ENCODE data around the gene PRRC2B. TPM values are rescaled to one million over a fixed set of nuclear protein-coding genes. Genes with fewer than 3 reads are reported as not detected.

PRRC2B gene
- total and polyA plus RNA-seq, 8 donors: 159 to 233 (median 187) TPM

- ATAC-seq (peak; percentile 98), DNase-seq (peak; percentile 79 to 93 (median 88))
- Histone ChIP-seq H3K4me3 (peak within 1 kb of the TSS; percentile 93 to 94), H3K27me3 (no peaks in the 10 kb centered on the region), H3K36me3 (peaks cover 0 to 35% of the 10 kb centered on the region in 2 donors), H3K4me1 (peaks cover 7 to 14% of the 10 kb centered on the region in 2 donors), H3K27ac (peak within 1 kb of the TSS; percentile 66 to 78), H3K9me3 (no peaks in the 10 kb centered on the region)
- intact Hi-C loops (cut with DNase I): no loop called here
- no peak for TF ChIP-seq CTCF (IDR thresholded peaks at IDR 0.05)
Measured at GRCh38 chr9:131530920-131531832, 137.3 kb downstream of the PRRC2B start, which contains the start of gene UCK1. Gene UCK1 (minus strand): TSS chr9:131531263. CDS start chr9:131531174, 89 bp downstream.

GRCh38 chr9:131534721-131535237 is 140.9 kb downstream of the PRRC2B start:
- intact Hi-C loops (cut with DNase I): no loop called here

GRCh38 chr9:131537946-131538345 is 144.1 kb downstream of the PRRC2B start:
- H3K9me3 ChIP-seq: peaks cover 0 to 7% of the 10 kb centered on the region in 2 donors
- no peak for TF ChIP-seq CTCF (IDR thresholded peaks at IDR 0.05)
- no peaks in the 10 kb centered on the region for H3K27me3 ChIP-seq
- DNase-seq: no peak
- H3K4me3 ChIP-seq: no peak overlapping the region
- no peaks in the 10 kb centered on the region for H3K36me3 ChIP-seq
- no peak overlapping the region for H3K27ac ChIP-seq
- H3K4me1 ChIP-seq: no peaks in the 10 kb centered on the region
- intact Hi-C loops (cut with DNase I): no loop called here
- ATAC-seq: no peak

More at GRCh38 chr9:131534721-131535237, 140.9 kb downstream of the PRRC2B start:
- Histone ChIP-seq H3K4me1 (peaks cover 7 to 9% of the 10 kb centered on the region in 2 donors), H3K27me3 (no peaks in the 10 kb centered on the region), H3K9me3 (no peaks in the 10 kb centered on the region), H3K27ac (no peak overlapping the region), H3K36me3 (no peaks in the 10 kb centered on the region), H3K4me3 (no peak overlapping the region)
- TF ChIP-seq CTCF (IDR thresholded peaks at IDR 0.05): no peak
- DNase-seq: peak in 1 of 4 donors; percentile 5
- ATAC-seq: no peak

GRCh38 chr9:131539223-131539923 is 145.5 kb downstream of the PRRC2B start:
- Histone ChIP-seq H3K27me3 (peaks cover 0 to 11% of the 10 kb centered on the region in 2 donors), H3K27ac (no peak overlapping the region), H3K4me1 (no peaks in the 10 kb centered on the region), H3K36me3 (no peaks in the 10 kb centered on the region), H3K9me3 (peaks cover 0 to 19% of the 10 kb centered on the region in 2 donors), H3K4me3 (no peak overlapping the region)
- TF ChIP-seq CTCF (IDR thresholded peaks at IDR 0.05): no peak
- ATAC-seq (no peak), DNase-seq (no peak)
- intact Hi-C loops (cut with DNase I): no loop called here

All from left lung (tissue), 10 donors.